ENCODE results near the gene LRRC8B. TPM values are rescaled to one million over a fixed set of nuclear protein-coding genes. Genes with fewer than 3 reads are reported as not detected.
"Not testable (repeated sequence)": the region's sequence is repeated elsewhere in the genome, so short reads cannot be mapped to it uniquely, and the experiment has no call there.

LRRC8B gene
- total and polyA plus RNA-seq, 11 donors: 0.91 to 10.4 (median 4.7) TPM

DNA sequence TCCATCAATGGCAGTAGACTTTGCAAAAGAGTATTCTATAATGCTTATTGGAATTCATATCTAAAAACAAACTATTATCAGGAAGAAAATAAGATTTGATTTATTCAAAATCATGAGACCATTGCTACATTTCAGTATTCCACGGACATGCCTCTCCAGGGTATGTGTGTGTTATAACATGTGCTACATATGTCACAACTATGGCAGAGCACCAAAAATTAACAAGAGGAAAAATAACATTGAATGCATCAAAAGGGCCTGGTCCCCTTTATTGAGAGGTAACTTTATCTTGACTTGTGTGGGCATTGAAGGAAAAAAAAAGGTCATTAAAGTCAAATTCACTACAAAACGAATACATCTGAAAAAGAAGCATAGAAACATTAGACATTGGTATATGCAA is 22.6 kb upstream of the LRRC8B start:
- Histone ChIP-seq H3K27ac (no peak overlapping the region), H3K36me3 (no peaks in the 10 kb centered on the region), H3K9me3 (no peaks in the 10 kb centered on the region), H3K4me3 (no peak overlapping the region), H3K27me3 (no peaks in the 10 kb centered on the region), H3K4me1 (no peaks in the 10 kb centered on the region)
- intact Hi-C loops (cut with DNase I): no loop called here
- ATAC-seq (no peak), DNase-seq (no peak)
- WGBS, 4 donors: 66 to 85% (median 84%) methylated on average over 2 of the region's 2 CpGs
- TF ChIP-seq POLR2A (IDR thresholded peaks at IDR 0.05) (no peak), CTCF (IDR thresholded peaks at IDR 0.05) (no peak)

GRCh38 chr1:89502895-89503294 is 21.7 kb upstream of the LRRC8B start:
- Histone ChIP-seq H3K27me3 (no peaks in the 10 kb centered on the region), H3K4me1 (no peaks in the 10 kb centered on the region), H3K36me3 (no peaks in the 10 kb centered on the region), H3K9me3 (no peaks in the 10 kb centered on the region), H3K4me3 (no peak overlapping the region), H3K27ac (no peak overlapping the region)
- 71 to 88% (median 75%) methylated on average over 1 of the region's 1 CpG for WGBS, 4 donors
- DNase-seq (no peak), ATAC-seq (no peak)
- intact Hi-C loops (cut with DNase I): no loop called here
- no peak for TF ChIP-seq POLR2A (IDR thresholded peaks at IDR 0.05)
- no peak for TF ChIP-seq CTCF (IDR thresholded peaks at IDR 0.05)

DNA sequence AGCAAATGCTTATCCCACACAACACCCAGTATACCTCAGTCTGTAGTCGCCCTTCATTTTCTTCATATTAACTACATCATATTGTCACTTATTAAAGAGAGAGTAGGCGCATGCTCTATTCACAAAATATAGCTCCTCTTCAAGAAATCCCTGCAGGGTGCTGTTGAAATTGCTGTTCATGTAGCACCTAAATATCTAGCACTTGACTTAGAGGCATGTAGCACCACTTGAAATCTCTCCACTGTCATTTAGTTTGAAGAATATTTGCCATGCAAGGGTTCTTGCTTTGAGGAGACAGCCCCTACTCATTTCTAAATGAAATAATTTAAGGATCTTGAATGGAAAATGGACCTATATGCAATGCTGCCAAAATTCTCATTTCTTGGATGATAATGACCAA is 20.9 kb upstream of the LRRC8B start:
- no peaks in the 10 kb centered on the region for H3K27me3 ChIP-seq
- H3K9me3 ChIP-seq: no peaks in the 10 kb centered on the region
- WGBS, 4 donors: 54 to 87% (median 61%) methylated on average over 2 of the region's 2 CpGs
- ATAC-seq: no peak
- DNase-seq: no peak
- H3K4me3 ChIP-seq: no peak overlapping the region
- TF ChIP-seq CTCF (IDR thresholded peaks at IDR 0.05): no peak
- TF ChIP-seq POLR2A (IDR thresholded peaks at IDR 0.05): no peak
- intact Hi-C loops (cut with DNase I): no loop called here
- no peaks in the 10 kb centered on the region for H3K4me1 ChIP-seq
- no peak overlapping the region for H3K27ac ChIP-seq
- no peaks in the 10 kb centered on the region for H3K36me3 ChIP-seq

GRCh38 chr1:89510061-89510460 is 14.6 kb upstream of the LRRC8B start:
- 89 to 95% (median 91%) methylated on average over 3 to 5 of the region's 5 CpGs for WGBS, 4 donors
- H3K27me3 ChIP-seq, H3K4me3 ChIP-seq, ATAC-seq, H3K27ac ChIP-seq, DNase-seq, H3K36me3 ChIP-seq, H3K4me1 ChIP-seq: not testable (repeated sequence)
- intact Hi-C loops (cut with DNase I): loop anchor here in 1 of 10 donors (10.0 kb wide), 1 partner anchor 255 kb away; no protein-coding TSS in a partner anchor
- H3K9me3 ChIP-seq: peaks cover 0 to 13% (median 0%) of the 10 kb centered on the region in 12 donors
